Hepatocyte (in vitro differentiated cells): ENCODE measurements around the gene DOHH. TPM values are rescaled to one million over a fixed set of nuclear protein-coding genes. Genes with fewer than 3 reads are reported as not detected.

Source experiments
- DNase-seq: peaks from one replicate; pipeline ENCODE4 v3.0.0-alpha.2; 2016; ENCODE audit warnings: low spot score
- H2AFZ ChIP-seq: fragments of 200-600 bp; sonication (generic); 2 replicates; pipeline ENCODE4 v1.6.0; 2016; ENCODE audit warnings: antibody characterized with exemption, mild to moderate bottlenecking
- H3K27ac ChIP-seq: fragments of 200-600 bp; sonication (generic); 2 replicates; pipeline ENCODE4 v1.5.1; 2016; ENCODE audit warnings: mild to moderate bottlenecking
- H3K27me3 ChIP-seq: fragments of 200-600 bp; sonication (generic); 2 replicates; pipeline ENCODE4 v1.6.1; 2016
- H3K36me3 ChIP-seq: fragments of 200-600 bp; sonication (generic); replicated peaks from 2 replicates; pipeline ENCODE4 v1.5.1; 2016; ENCODE audit warnings: low read depth; ENCODE audit not compliant: insufficient read depth
- H3K4me1 ChIP-seq: fragments of 200-600 bp; sonication (generic); 2 replicates; pipeline ENCODE4 v1.5.1; 2016; ENCODE audit warnings: mild to moderate bottlenecking, moderate library complexity; ENCODE audit not compliant: insufficient read depth
- H3K4me2 ChIP-seq: fragments of 200-600 bp; sonication (generic); 2 replicates; pipeline ENCODE4 v1.6.0; 2016
- H3K4me3 ChIP-seq: fragments of 200-600 bp; sonication (generic); 2 replicates; pipeline ENCODE4 v1.5.1; 2016; ENCODE audit warnings: mild to moderate bottlenecking
- H3K79me2 ChIP-seq: fragments of 200-600 bp; sonication (generic); 2 replicates; pipeline ENCODE4 v1.6.0; 2017; ENCODE audit warnings: mild to moderate bottlenecking
- H3K9me2 ChIP-seq: fragments of 200-600 bp; sonication (generic); replicated peaks from 2 replicates; pipeline ENCODE4 v1.6.0; 2017; ENCODE audit warnings: mild to moderate bottlenecking; ENCODE audit not compliant: insufficient read depth
- H3K9me3 ChIP-seq: fragments of 200-600 bp; sonication (generic); 2 replicates; pipeline ENCODE4 v1.5.1; 2016; ENCODE audit warnings: low read depth, mild to moderate bottlenecking
- H4K20me1 ChIP-seq: fragments of 200-600 bp; sonication (generic); 2 replicates; pipeline ENCODE4 v1.6.0; 2016; ENCODE audit warnings: mild to moderate bottlenecking; ENCODE audit not compliant: insufficient read depth, poor library complexity, severe bottlenecking
- EZH2 ChIP-seq: fragments of 200-600 bp; sonication (generic); IDR thresholded peaks from 2 replicates; pipeline ENCODE4 v1.6.1; 2016; ENCODE audit warnings: antibody characterized with exemption, mild to moderate bottlenecking, borderline replicate concordance
- EZH2phosphoT487 ChIP-seq: fragments of 200-600 bp; sonication (generic); IDR thresholded peaks from one replicate; pipeline ENCODE4 v1.6.1; 2018; ENCODE audit warnings: antibody characterized with exemption, mild to moderate bottlenecking, low read depth, moderate library complexity; ENCODE audit not compliant: unreplicated experiment, severe bottlenecking
- WGBS: methylation state at CpG from one replicate; pipeline ENCODE4 v1.1.6; 2016; ENCODE audit warnings: low lambda C conversion rate; ENCODE audit errors: missing lambda C conversion rate; 5-methylcytosine and 5-hydroxymethylcytosine counted together
- polyA plus RNA-seq: library from polyadenylated mRNA; unstranded; fragments of >200 nt; fragmentation: Nextera tagmentation; extraction: Ambion mirVana; gene quantifications from 2 replicates; pipeline ENCODE4 v1.2.1, GENCODE V29; 2016
- total RNA-seq: library from RNA; depleted of rRNA; stranded (reverse); fragments of >200 nt; gene quantifications from 2 replicates; pipeline ENCODE4 v1.2.3, GENCODE V29; 2014
- TF ChIP-seq, protein P1 (sequence below): fragments of 200-600 bp; sonication (generic); IDR thresholded peaks from 2 replicates; pipeline ENCODE4 v1.5.1; 2016; ENCODE audit warnings: antibody characterized with exemption, mild to moderate bottlenecking; ENCODE audit not compliant: poor library complexity

Gene DOHH
- total and polyA plus RNA-seq, 2 experiments from 2014 or later = 14.9 to 17.6 TPM

DNA sequence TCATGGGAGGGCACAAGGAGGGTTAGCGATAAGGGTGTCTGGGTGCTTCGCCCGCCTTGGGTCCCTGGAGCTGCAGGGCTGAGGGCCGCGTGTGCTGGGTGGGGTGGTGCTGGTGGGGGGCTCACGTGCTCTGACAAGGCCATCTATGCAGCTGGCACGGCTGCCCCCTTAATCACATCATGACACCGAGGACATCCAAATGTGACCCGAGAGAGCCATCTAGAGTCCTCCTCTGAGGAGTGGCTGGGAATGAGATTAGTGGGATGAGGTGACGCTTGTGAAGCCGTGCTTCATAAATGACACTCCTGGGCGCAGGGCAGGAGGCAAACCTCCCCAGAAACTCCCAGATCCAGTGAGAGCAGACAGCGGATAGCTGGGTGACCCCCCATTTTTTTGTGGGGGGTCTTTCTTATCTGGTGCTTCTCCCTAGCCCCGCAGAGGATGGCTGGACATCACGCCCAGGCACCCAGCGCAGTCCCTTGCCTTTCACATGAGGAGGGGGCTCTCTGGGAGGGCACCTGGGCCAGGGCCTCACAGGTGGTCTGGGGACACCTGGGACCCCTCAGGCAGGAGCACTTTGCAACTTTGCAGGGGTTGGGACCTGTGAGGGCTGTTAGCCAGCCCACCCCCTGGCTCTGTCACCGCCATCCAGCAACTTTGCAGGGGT is 12.2 kb upstream of the DOHH start:
- WGBS = 94% methylated on average over 17 of the region's 17 CpGs
- H4K20me1 ChIP-seq = peaks cover 98% of the 10 kb centered on the region

DNA sequence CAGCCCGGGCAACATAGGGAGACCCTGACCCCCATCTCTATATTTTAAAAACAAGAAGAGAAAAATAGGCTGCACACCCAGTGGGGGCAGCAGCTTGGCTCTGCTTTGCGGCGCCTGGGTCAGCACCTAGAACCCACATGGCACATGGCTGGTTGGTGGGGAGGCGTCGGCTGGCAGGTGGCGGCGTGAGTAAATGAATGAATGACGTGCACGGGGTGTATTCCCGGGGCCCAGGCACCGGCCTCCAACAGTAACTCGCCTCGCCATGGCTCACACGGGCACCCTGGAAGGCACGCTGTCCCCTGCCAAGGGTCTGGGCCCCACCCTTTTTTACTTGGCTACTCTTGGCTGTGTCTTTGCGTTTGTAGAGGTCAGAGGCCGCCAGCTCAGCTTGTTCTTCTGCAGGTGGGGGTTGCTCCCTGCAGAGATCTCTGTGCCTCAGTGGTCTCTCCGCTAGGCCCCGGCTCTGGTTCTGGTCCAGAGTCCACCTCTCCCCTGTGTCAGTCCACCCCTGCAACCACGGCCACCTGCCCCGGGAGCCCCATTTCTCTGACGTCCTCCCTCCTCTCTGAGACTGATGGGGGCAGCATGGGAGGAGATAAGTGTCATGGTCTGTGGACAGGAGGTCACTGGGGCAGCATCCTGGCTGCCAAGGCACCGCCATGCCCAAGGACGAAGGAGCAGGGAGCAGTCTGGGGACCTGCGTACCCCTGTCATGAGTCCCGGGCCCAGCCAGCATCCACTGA is 11.2 kb upstream of the DOHH start:
- no peaks in the 10 kb centered on the region for H3K27me3 ChIP-seq
- 97% methylated on average over 26 of the region's 26 CpGs for WGBS
- H3K27ac ChIP-seq = no peak overlapping the region
- H2AFZ ChIP-seq = no peak overlapping the region
- H3K9me3 ChIP-seq = no peaks in the 10 kb centered on the region
- peaks cover 10% of the 10 kb centered on the region for H3K4me1 ChIP-seq
- no peak for DNase-seq
- peaks cover 100% of the 10 kb centered on the region for H3K79me2 ChIP-seq
- H3K4me3 ChIP-seq = no peak overlapping the region
- H4K20me1 ChIP-seq = peaks cover 91% of the 10 kb centered on the region
- H3K36me3 ChIP-seq = no peaks in the 10 kb centered on the region
- TF ChIP-seq EZH2 = no peak
- no peak for TF ChIP-seq EZH2phosphoT487
- TF ChIP-seq, protein P1, sequence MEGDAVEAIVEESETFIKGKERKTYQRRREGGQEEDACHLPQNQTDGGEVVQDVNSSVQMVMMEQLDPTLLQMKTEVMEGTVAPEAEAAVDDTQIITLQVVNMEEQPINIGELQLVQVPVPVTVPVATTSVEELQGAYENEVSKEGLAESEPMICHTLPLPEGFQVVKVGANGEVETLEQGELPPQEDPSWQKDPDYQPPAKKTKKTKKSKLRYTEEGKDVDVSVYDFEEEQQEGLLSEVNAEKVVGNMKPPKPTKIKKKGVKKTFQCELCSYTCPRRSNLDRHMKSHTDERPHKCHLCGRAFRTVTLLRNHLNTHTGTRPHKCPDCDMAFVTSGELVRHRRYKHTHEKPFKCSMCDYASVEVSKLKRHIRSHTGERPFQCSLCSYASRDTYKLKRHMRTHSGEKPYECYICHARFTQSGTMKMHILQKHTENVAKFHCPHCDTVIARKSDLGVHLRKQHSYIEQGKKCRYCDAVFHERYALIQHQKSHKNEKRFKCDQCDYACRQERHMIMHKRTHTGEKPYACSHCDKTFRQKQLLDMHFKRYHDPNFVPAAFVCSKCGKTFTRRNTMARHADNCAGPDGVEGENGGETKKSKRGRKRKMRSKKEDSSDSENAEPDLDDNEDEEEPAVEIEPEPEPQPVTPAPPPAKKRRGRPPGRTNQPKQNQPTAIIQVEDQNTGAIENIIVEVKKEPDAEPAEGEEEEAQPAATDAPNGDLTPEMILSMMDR = no peak
- no peaks in the 10 kb centered on the region for H3K9me2 ChIP-seq
- no peak overlapping the region for H3K4me2 ChIP-seq

More for the DNA sequence above, 12.2 kb upstream of the DOHH start:
- no peaks in the 10 kb centered on the region for H3K9me3 ChIP-seq
- H3K4me1 ChIP-seq = peaks cover 15% of the 10 kb centered on the region
- TF ChIP-seq EZH2 (no peak), EZH2phosphoT487 (no peak)
- TF ChIP-seq, protein P1 = no peak
- no peak for DNase-seq
- H3K9me2 ChIP-seq = no peaks in the 10 kb centered on the region
- no peaks in the 10 kb centered on the region for H3K27me3 ChIP-seq
- H3K36me3 ChIP-seq = no peaks in the 10 kb centered on the region
- H3K4me2 ChIP-seq = no peak overlapping the region
- no peak overlapping the region for H3K4me3 ChIP-seq
- no peak overlapping the region for H3K27ac ChIP-seq
- H2AFZ ChIP-seq = no peak overlapping the region
- peaks cover 100% of the 10 kb centered on the region for H3K79me2 ChIP-seq

DNA sequence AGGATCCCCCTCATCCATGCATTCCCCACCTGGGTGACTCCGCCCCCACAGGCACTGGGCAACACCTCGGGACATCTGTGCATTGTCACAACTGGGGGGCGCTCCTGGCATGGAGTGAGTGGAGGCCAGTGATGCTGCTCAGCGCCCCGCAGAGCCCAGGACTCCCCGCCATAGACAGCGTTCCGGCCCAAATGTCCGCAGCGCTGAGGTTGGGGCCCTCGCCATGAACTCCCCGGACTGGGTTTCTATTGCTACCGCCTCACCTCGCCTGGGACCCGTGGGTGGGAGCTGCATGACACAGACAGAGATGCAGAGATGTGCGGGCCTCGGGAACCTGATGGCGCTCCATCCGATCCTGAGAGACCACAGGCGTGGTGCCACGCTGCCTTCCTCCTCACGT is 10.3 kb upstream of the DOHH start:
- WGBS = 91% methylated on average over 19 of the region's 22 CpGs
- H4K20me1 ChIP-seq = peaks cover 81% of the 10 kb centered on the region

More for the DNA sequence above, 10.3 kb upstream of the DOHH start:
- H3K4me3 ChIP-seq = no peak overlapping the region
- peaks cover 95% of the 10 kb centered on the region for H3K79me2 ChIP-seq
- no peaks in the 10 kb centered on the region for H3K9me3 ChIP-seq
- DNase-seq = no peak
- H3K36me3 ChIP-seq = no peaks in the 10 kb centered on the region
- H3K4me1 ChIP-seq = peaks cover 10% of the 10 kb centered on the region
- TF ChIP-seq, protein P1 = no peak
- TF ChIP-seq EZH2 (no peak), EZH2phosphoT487 (no peak)
- H3K27ac ChIP-seq = no peak overlapping the region
- H3K4me2 ChIP-seq = no peak overlapping the region
- H3K27me3 ChIP-seq = no peaks in the 10 kb centered on the region
- H3K9me2 ChIP-seq = no peaks in the 10 kb centered on the region
- no peak overlapping the region for H2AFZ ChIP-seq
